ENCODE data around the gene EML4.

- TF ChIP-seq EZH2 (IDR thresholded peaks at IDR 0.05; ENCODE audit: borderline replicate concordance, low read depth, low read length, poor library complexity, severe bottlenecking) (no peak), CTCF (conservative IDR thresholded peaks at IDR 0.05; ENCODE audit: low read depth, low read length) (no peak)
These were observed 30.5 kb downstream of the EML4 start for GRCh38 chr2:42199626-42200025.

Data from A673 (cell line).